Lower leg skin (tissue), 4 donors: ENCODE data around the gene ASB4. TPM values are rescaled to one million over a fixed set of nuclear protein-coding genes. Genes with fewer than 3 reads are reported as not detected.

ENCODE experiments used
- DNase-seq, 2 donors: peaks; one replicate each; pipeline ENCODE4 v3.0.0-alpha.2; 2019; ENCODE audit warnings: low spot score in 2 of 2
- H3K4me3 ChIP-seq: fragments of 200-600 bp; sonication (generic); 2 replicates; pipeline ENCODE4 v1.5.1; 2017; ENCODE audit warnings: mild to moderate bottlenecking, low read depth; ENCODE audit not compliant: poor library complexity, severe bottlenecking
- CTCF ChIP-seq, 3 donors: fragments of 450-650 bp; IDR thresholded peaks; one replicate each; pipeline ENCODE4 v1.5.1; 2016; ENCODE audit warnings: antibody characterized with exemption in 3 of 3, mild to moderate bottlenecking in 3 of 3, moderate library complexity in 2 of 3
- POLR2A ChIP-seq, 2 donors: fragments of 450-650 bp; IDR thresholded peaks; one replicate each; pipeline ENCODE4 v1.6.1; 2016 to 2017; ENCODE audit warnings: antibody characterized with exemption in 2 of 2, mild to moderate bottlenecking in 1 of 2, moderate library complexity in 1 of 2
- WGBS, 2 donors: methylation state at CpG; one replicate each; pipeline ENCODE4 v1.1.5; 2018; 5-methylcytosine and 5-hydroxymethylcytosine counted together
- intact Hi-C: fragments of 100-400 bp; cut with DNase I; formaldehyde crosslinking; loops from one replicate; pipeline ENCODE4 v1.15.0; 2023; ENCODE audit warnings: low total_unique reads
- total RNA-seq, 4 donors: library from RNA; depleted of rRNA; stranded (reverse); fragments of >200 nt; gene quantifications; one replicate each; pipeline ENCODE4 v1.1.0, GENCODE V29; 2016

Gene ASB4
- total RNA-seq, 4 donors from 2014 or later, result 0.34 to 0.45 TPM; not detected in 2

- no peak for DNase-seq
- WGBS, 2 donors, result 81 to 91% methylated on average over 1 of the region's 1 CpG
- no peak for TF ChIP-seq CTCF (IDR thresholded peaks at IDR 0.05)
- TF ChIP-seq POLR2A (IDR thresholded peaks at IDR 0.05), result no peak
- intact Hi-C loops, result no loop called here
- no peak overlapping the region for H3K4me3 ChIP-seq
Observed at GRCh38 chr7:95530881-95531280, 45.1 kb downstream of the ASB4 start.

- 54 to 62% methylated on average over 3 of the region's 3 CpGs for WGBS, 2 donors
- no peak for DNase-seq
- intact Hi-C loops, result no loop called here
- no peak overlapping the region for H3K4me3 ChIP-seq
- TF ChIP-seq CTCF (IDR thresholded peaks at IDR 0.05) (no peak), POLR2A (IDR thresholded peaks at IDR 0.05) (no peak)
Observed at GRCh38 chr7:95531605-95532219, 46.0 kb downstream of the ASB4 start.

GRCh38 chr7:95534796-95535195 lies 49.1 kb downstream of the ASB4 start:
- intact Hi-C loops, result no loop called here
- TF ChIP-seq POLR2A (IDR thresholded peaks at IDR 0.05) (no peak), CTCF (IDR thresholded peaks at IDR 0.05) (no peak)
- 66 to 68% methylated on average over 2 of the region's 2 CpGs for WGBS, 2 donors
- H3K4me3 ChIP-seq, result no peak overlapping the region
- no peak for DNase-seq

- WGBS, 2 donors, result 32 to 41% methylated on average over 1 of the region's 1 CpG
- intact Hi-C loops, result no loop called here
- no peak overlapping the region for H3K4me3 ChIP-seq
- no peak for DNase-seq
- TF ChIP-seq POLR2A (IDR thresholded peaks at IDR 0.05) (no peak), CTCF (IDR thresholded peaks at IDR 0.05) (no peak)
Observed at GRCh38 chr7:95535662-95536061, 49.9 kb downstream of the ASB4 start.

GRCh38 chr7:95536656-95537311 lies 51.0 kb downstream of the ASB4 start:
- 92 to 93% methylated on average over 2 of the region's 2 CpGs for WGBS, 2 donors
- no peak overlapping the region for H3K4me3 ChIP-seq
- intact Hi-C loops, result no loop called here
- no peak for TF ChIP-seq CTCF (IDR thresholded peaks at IDR 0.05)
- TF ChIP-seq POLR2A (IDR thresholded peaks at IDR 0.05), result no peak
- DNase-seq, result no peak
